ENCODE data around the gene RAB6A.

RAB6A gene

GRCh38 chr11:73635721-73636120 lies 125.2 kb downstream of the RAB6A start:
- Histone ChIP-seq H3K9me3 (ENCODE audit: control insufficient read depth, insufficient read depth, low read length) (no peaks in the 10 kb centered on the region), H3K79me2 (ENCODE audit: control insufficient read depth, low read length) (no peaks in the 10 kb centered on the region), H3K9me2 (replicated peaks; ENCODE audit: control insufficient read depth, low read length) (no peaks in the 10 kb centered on the region), H4K20me1 (ENCODE audit: control insufficient read depth, insufficient read depth, low read depth, low read length) (no peaks in the 10 kb centered on the region), H3K27me3 (ENCODE audit: control insufficient read depth, low read length) (no peaks in the 10 kb centered on the region), H3K4me3 (ENCODE audit: low read length) (no peak overlapping the region), H3K4me1 (ENCODE audit: control insufficient read depth, low read length) (no peaks in the 10 kb centered on the region), H3K27ac (ENCODE audit: low read depth, low read length) (no peak overlapping the region), H3K4me2 (ENCODE audit: low read length) (no peak overlapping the region), H3F3A (ENCODE audit: control insufficient read depth, insufficient read depth) (no peaks in the 10 kb centered on the region), H3K36me3 (ENCODE audit: control insufficient read depth, low read length) (no peaks in the 10 kb centered on the region)
- TF ChIP-seq EZH2phosphoT487 (IDR thresholded peaks at IDR 0.05; ENCODE audit: borderline replicate concordance, low read length) (no peak), CTCF (IDR thresholded peaks at IDR 0.05; ENCODE audit: low read depth, low read length, poor library complexity, severe bottlenecking) (no peak)

- Histone ChIP-seq H3K4me1 (ENCODE audit: control insufficient read depth, low read length) (no peaks in the 10 kb centered on the region), H3K79me2 (ENCODE audit: control insufficient read depth, low read length) (no peaks in the 10 kb centered on the region), H3K9me3 (ENCODE audit: control insufficient read depth, insufficient read depth, low read length) (no peaks in the 10 kb centered on the region), H3K9me2 (replicated peaks; ENCODE audit: control insufficient read depth, low read length) (no peaks in the 10 kb centered on the region), H3F3A (ENCODE audit: control insufficient read depth, insufficient read depth) (no peaks in the 10 kb centered on the region), H3K36me3 (ENCODE audit: control insufficient read depth, low read length) (no peaks in the 10 kb centered on the region), H3K27ac (ENCODE audit: low read depth, low read length) (no peak overlapping the region), H3K4me2 (ENCODE audit: low read length) (no peak overlapping the region), H3K4me3 (ENCODE audit: low read length) (no peak overlapping the region), H4K20me1 (ENCODE audit: control insufficient read depth, insufficient read depth, low read depth, low read length) (no peaks in the 10 kb centered on the region), H3K27me3 (ENCODE audit: control insufficient read depth, low read length) (no peaks in the 10 kb centered on the region; the same call in 1 of the 2 replicates)
- no peak for TF ChIP-seq CTCF (IDR thresholded peaks at IDR 0.05; ENCODE audit: low read depth, low read length, poor library complexity, severe bottlenecking)
- no peak for TF ChIP-seq EZH2phosphoT487 (IDR thresholded peaks at IDR 0.05; ENCODE audit: borderline replicate concordance, low read length)
Observed at GRCh38 chr11:73633999-73634398, 126.9 kb downstream of the RAB6A start.

GRCh38 chr11:73632996-73633395 lies 127.9 kb downstream of the RAB6A start:
- no peak overlapping the region for H3K4me2 ChIP-seq (ENCODE audit: low read length)
- H3K27ac ChIP-seq (ENCODE audit: low read depth, low read length) = no peak overlapping the region
- no peaks in the 10 kb centered on the region for H3K9me2 ChIP-seq (replicated peaks; ENCODE audit: control insufficient read depth, low read length)
- no peaks in the 10 kb centered on the region for H4K20me1 ChIP-seq (ENCODE audit: control insufficient read depth, insufficient read depth, low read depth, low read length)
- no peaks in the 10 kb centered on the region for H3K9me3 ChIP-seq (ENCODE audit: control insufficient read depth, insufficient read depth, low read length)
- no peaks in the 10 kb centered on the region for H3K79me2 ChIP-seq (ENCODE audit: control insufficient read depth, low read length)
- no peaks in the 10 kb centered on the region for H3K36me3 ChIP-seq (ENCODE audit: control insufficient read depth, low read length)
- no peaks in the 10 kb centered on the region for H3K4me1 ChIP-seq (ENCODE audit: control insufficient read depth, low read length)
- no peak for TF ChIP-seq CTCF (IDR thresholded peaks at IDR 0.05; ENCODE audit: low read depth, low read length, poor library complexity, severe bottlenecking)
- TF ChIP-seq EZH2phosphoT487 (IDR thresholded peaks at IDR 0.05; ENCODE audit: borderline replicate concordance, low read length) = no peak
- H3F3A ChIP-seq (ENCODE audit: control insufficient read depth, insufficient read depth) = no peaks in the 10 kb centered on the region
- H3K4me3 ChIP-seq (ENCODE audit: low read length) = no peak overlapping the region
- H3K27me3 ChIP-seq (ENCODE audit: control insufficient read depth, low read length) = no peaks in the 10 kb centered on the region; the same call in 1 of the 2 replicates

- Histone ChIP-seq H3K79me2 (ENCODE audit: control insufficient read depth, low read length) (no peaks in the 10 kb centered on the region), H3F3A (ENCODE audit: control insufficient read depth, insufficient read depth) (no peaks in the 10 kb centered on the region), H3K9me3 (ENCODE audit: control insufficient read depth, insufficient read depth, low read length) (no peaks in the 10 kb centered on the region), H3K9me2 (replicated peaks; ENCODE audit: control insufficient read depth, low read length) (no peaks in the 10 kb centered on the region), H3K4me3 (ENCODE audit: low read length) (no peak overlapping the region), H3K27me3 (ENCODE audit: control insufficient read depth, low read length) (peaks cover 6% of the 10 kb centered on the region), H3K36me3 (ENCODE audit: control insufficient read depth, low read length) (no peaks in the 10 kb centered on the region), H4K20me1 (ENCODE audit: control insufficient read depth, insufficient read depth, low read depth, low read length) (no peaks in the 10 kb centered on the region), H3K27ac (ENCODE audit: low read depth, low read length) (no peak overlapping the region), H3K4me2 (ENCODE audit: low read length) (no peak overlapping the region), H3K4me1 (ENCODE audit: control insufficient read depth, low read length) (peaks cover 4% of the 10 kb centered on the region)
- no peak for TF ChIP-seq EZH2phosphoT487 (IDR thresholded peaks at IDR 0.05; ENCODE audit: borderline replicate concordance, low read length)
- TF ChIP-seq CTCF (IDR thresholded peaks at IDR 0.05; ENCODE audit: low read depth, low read length, poor library complexity, severe bottlenecking) = no peak
Observed at GRCh38 chr11:73629907-73630306, 131.0 kb downstream of the RAB6A start.
